RWPE2 (cell line): ENCODE results near the gene RAB19.

Experiments
- ATAC-seq: fragments of 200-7000 bp; cut with Tn5 transposase; 3 replicates; pipeline ENCODE4 v1.9.1; 2021; ENCODE audit warnings: low read depth
- DNase-seq: peaks from one replicate; pipeline ENCODE4 v3.0.0-alpha.2; 2020; ENCODE audit warnings: low spot score
- H3K27ac ChIP-seq: fragments of 450-650 bp; 2 replicates; pipeline ENCODE4 v1.5.1; 2017; ENCODE audit warnings: mild to moderate bottlenecking; ENCODE audit not compliant: poor library complexity, severe bottlenecking
- H3K27me3 ChIP-seq: fragments of 250-450 bp; sonication (Bioruptor Pico); 2 replicates; pipeline ENCODE4 v1.5.1; 2021; ENCODE audit warnings: mild to moderate bottlenecking, moderate library complexity; ENCODE audit not compliant: insufficient read depth, poor library complexity, severe bottlenecking
- H3K36me3 ChIP-seq: fragments of 250-450 bp; sonication (Bioruptor Pico); 2 replicates; pipeline ENCODE4 v1.5.1; 2020; ENCODE audit warnings: low read depth, mild to moderate bottlenecking, moderate library complexity
- H3K4me1 ChIP-seq: fragments of 250-450 bp; sonication (Bioruptor Pico); 2 replicates; pipeline ENCODE4 v1.5.1; 2021; ENCODE audit warnings: mild to moderate bottlenecking, moderate library complexity; ENCODE audit not compliant: insufficient read depth, poor library complexity, severe bottlenecking
- H3K4me3 ChIP-seq: fragments of 250-450 bp; sonication (Bioruptor Pico); 2 replicates; pipeline ENCODE4 v1.5.1; 2021; ENCODE audit warnings: mild to moderate bottlenecking, moderate library complexity; ENCODE audit not compliant: severe bottlenecking
- H3K9me3 ChIP-seq: fragments of 250-450 bp; sonication (Bioruptor Pico); 2 replicates; pipeline ENCODE4 v1.5.1; 2021; ENCODE audit warnings: mild to moderate bottlenecking, moderate library complexity; ENCODE audit not compliant: severe bottlenecking
- TF ChIP-seq, protein P1 (sequence below): fragments of 450-650 bp; IDR thresholded peaks from one replicate; pipeline ENCODE4 v1.5.1; 2017; ENCODE audit warnings: mild to moderate bottlenecking, moderate library complexity; ENCODE audit not compliant: poor library complexity, severe bottlenecking

Gene RAB19, protein sequence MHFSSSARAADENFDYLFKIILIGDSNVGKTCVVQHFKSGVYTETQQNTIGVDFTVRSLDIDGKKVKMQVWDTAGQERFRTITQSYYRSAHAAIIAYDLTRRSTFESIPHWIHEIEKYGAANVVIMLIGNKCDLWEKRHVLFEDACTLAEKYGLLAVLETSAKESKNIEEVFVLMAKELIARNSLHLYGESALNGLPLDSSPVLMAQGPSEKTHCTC

GRCh38 chr7:140403878-140404564, at the start of gene RAB19:
Gene RAB19 (plus strand): TSS chr7:140404058. CDS start chr7:140407647, 3,589 bp downstream.
- H3K4me3 ChIP-seq: peak within 1 kb of the TSS; percentile 47
- TF ChIP-seq, protein P1, sequence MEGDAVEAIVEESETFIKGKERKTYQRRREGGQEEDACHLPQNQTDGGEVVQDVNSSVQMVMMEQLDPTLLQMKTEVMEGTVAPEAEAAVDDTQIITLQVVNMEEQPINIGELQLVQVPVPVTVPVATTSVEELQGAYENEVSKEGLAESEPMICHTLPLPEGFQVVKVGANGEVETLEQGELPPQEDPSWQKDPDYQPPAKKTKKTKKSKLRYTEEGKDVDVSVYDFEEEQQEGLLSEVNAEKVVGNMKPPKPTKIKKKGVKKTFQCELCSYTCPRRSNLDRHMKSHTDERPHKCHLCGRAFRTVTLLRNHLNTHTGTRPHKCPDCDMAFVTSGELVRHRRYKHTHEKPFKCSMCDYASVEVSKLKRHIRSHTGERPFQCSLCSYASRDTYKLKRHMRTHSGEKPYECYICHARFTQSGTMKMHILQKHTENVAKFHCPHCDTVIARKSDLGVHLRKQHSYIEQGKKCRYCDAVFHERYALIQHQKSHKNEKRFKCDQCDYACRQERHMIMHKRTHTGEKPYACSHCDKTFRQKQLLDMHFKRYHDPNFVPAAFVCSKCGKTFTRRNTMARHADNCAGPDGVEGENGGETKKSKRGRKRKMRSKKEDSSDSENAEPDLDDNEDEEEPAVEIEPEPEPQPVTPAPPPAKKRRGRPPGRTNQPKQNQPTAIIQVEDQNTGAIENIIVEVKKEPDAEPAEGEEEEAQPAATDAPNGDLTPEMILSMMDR: no peak
- no peak for DNase-seq
- no peak within 1 kb of the TSS for H3K27ac ChIP-seq
- peak; percentile 88 for ATAC-seq
- no peaks in the 10 kb centered on the region for H3K9me3 ChIP-seq
- H3K27me3 ChIP-seq: no peaks in the 10 kb centered on the region
- H3K4me1 ChIP-seq: no peaks in the 10 kb centered on the region
- no peaks in the 10 kb centered on the region for H3K36me3 ChIP-seq

- Histone ChIP-seq H3K36me3 (peaks cover 26% of the 10 kb centered on the region), H3K27ac (no peak overlapping the region), H3K9me3 (no peaks in the 10 kb centered on the region), H3K27me3 (no peaks in the 10 kb centered on the region), H3K4me1 (no peaks in the 10 kb centered on the region), H3K4me3 (no peak overlapping the region)
- TF ChIP-seq, protein P1: no peak
- ATAC-seq: no peak
- no peak for DNase-seq
These were observed 45.8 kb upstream of the RAB19 start for GRCh38 chr7:140358024-140358411.

DNA sequence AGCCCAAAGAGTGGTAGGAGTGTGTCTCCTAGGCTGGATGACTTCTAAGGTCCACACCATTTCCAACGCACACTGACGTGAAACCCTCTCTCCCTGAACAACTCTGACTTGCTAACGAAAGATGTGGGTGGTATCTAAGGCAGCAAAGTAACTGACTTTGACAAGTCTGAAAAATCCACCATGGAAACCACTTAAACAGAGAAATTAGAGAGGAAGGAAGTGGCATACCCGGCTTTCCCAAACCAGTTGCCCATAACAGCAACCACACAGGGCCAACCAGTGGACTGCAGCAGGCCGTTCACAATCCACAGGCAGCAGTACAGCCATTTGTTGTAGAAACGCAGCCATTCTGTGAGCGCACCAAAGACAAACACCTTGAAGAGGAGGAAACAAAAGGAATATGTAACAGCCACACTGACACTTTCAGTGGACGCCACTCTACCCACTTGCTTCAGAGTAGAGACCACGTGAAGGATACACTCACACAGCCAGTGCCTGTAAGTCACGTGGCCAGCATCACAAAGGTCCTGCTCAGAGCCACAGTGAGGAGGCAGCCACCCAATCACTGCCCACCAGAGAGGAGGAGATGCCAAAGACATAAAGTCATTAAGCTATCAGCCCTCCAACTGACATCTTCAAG, 45.3 kb upstream of the RAB19 start:
- DNase-seq: no peak
- peaks cover 24% of the 10 kb centered on the region for H3K36me3 ChIP-seq
- H3K9me3 ChIP-seq: no peaks in the 10 kb centered on the region
- no peak overlapping the region for H3K4me3 ChIP-seq
- no peak for ATAC-seq
- TF ChIP-seq, protein P1: no peak
- no peak overlapping the region for H3K27ac ChIP-seq
- no peaks in the 10 kb centered on the region for H3K27me3 ChIP-seq
- H3K4me1 ChIP-seq: no peaks in the 10 kb centered on the region

- Histone ChIP-seq H3K4me3 (no peak overlapping the region), H3K27ac (no peak overlapping the region), H3K27me3 (no peaks in the 10 kb centered on the region), H3K4me1 (no peaks in the 10 kb centered on the region), H3K36me3 (peaks cover 20% of the 10 kb centered on the region), H3K9me3 (no peaks in the 10 kb centered on the region)
- TF ChIP-seq, protein P1: no peak
- ATAC-seq (no peak), DNase-seq (no peak)
These were observed 43.1 kb upstream of the RAB19 start for GRCh38 chr7:140360697-140361229.
